RPMI7951 (cell line): ENCODE measurements around the gene ITPKB. TPM values are rescaled to one million over a fixed set of nuclear protein-coding genes. Genes with fewer than 3 reads are reported as not detected.

Experiments
- total RNA-seq: library from RNA; depleted of rRNA; stranded (reverse); fragments of >200 nt; shearing (Covaris generic); gene quantifications from 2 replicates; pipeline ENCODE4 v1.2.3, GENCODE V29; 2014; rRNA removed

ITPKB gene
- total RNA-seq, 1 experiment from 2014 or later: 2.5 TPM

Other genes starting within 250 kb of the ITPKB start
- not detected in 2 replicates for gene STUM, start 190.5 kb downstream of the ITPKB start, total RNA-seq
- 13.3 and 13.8 TPM in 2 replicates for gene PSEN2, start 131.3 kb upstream of the ITPKB start, total RNA-seq
- gene COQ8A, start 201.0 kb upstream of the ITPKB start, total RNA-seq: 8.4 and 8.9 TPM in 2 replicates